ENCODE measurements around the gene CCDC190.

DNA sequence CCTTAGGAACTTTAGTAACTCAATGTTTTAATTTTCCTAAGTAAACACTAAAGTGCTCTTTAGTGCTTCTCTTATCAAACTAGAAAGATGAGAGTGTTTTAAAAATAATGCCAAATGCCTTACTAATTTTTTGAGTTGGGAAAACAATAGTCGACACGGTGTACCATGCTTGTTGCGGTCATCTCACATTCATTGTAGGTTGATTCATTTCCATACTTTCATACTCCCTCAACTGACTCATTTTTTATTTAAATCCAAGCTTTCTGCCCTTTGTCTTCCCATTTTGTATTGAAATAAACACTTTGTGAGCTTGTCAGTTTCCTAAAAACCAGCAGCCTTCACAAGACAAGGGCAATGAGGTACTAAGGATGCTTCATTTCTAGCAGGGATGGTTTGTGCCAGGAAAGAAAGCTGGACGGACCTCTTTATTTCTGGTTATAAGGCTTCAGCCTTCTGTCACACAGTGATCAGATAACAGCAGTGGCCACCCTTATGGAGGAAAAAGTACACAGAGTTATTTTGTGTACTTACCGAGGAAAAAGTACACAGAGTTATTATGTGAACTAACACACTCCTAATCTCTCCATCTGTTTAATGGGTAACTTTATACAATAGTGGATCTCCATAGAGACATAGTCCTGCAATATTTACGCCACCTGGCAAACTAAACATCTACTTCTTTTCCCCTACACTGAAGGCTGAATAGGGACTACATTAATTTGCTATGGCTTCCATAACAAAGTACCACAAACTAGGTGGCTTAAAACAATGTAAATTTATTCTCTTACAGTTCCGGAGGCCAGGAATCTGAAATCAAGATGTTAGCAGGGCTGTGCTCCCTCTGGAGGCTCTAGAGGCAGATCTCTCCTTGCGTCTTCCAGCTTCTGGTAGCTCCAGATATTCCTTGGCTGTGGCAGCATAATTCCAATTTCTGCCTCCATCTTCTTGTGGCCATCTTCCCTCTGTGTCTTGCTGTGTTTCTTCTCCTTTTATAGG, 13.0 kb upstream of the CCDC190 start:
- no peak for TF ChIP-seq EZH2 (IDR thresholded peaks at IDR 0.05; ENCODE audit: borderline replicate concordance, low read depth, low read length, severe bottlenecking)
- TF ChIP-seq, protein P1, sequence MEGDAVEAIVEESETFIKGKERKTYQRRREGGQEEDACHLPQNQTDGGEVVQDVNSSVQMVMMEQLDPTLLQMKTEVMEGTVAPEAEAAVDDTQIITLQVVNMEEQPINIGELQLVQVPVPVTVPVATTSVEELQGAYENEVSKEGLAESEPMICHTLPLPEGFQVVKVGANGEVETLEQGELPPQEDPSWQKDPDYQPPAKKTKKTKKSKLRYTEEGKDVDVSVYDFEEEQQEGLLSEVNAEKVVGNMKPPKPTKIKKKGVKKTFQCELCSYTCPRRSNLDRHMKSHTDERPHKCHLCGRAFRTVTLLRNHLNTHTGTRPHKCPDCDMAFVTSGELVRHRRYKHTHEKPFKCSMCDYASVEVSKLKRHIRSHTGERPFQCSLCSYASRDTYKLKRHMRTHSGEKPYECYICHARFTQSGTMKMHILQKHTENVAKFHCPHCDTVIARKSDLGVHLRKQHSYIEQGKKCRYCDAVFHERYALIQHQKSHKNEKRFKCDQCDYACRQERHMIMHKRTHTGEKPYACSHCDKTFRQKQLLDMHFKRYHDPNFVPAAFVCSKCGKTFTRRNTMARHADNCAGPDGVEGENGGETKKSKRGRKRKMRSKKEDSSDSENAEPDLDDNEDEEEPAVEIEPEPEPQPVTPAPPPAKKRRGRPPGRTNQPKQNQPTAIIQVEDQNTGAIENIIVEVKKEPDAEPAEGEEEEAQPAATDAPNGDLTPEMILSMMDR (IDR thresholded peaks at IDR 0.05; ENCODE audit: borderline replicate concordance, extremely low read depth, low read length, poor library complexity, severe bottlenecking), result no peak
